GM12873 (cell line): ENCODE data around the gene CYP2J2.

Source experiments
- TF ChIP-seq, protein P1 (sequence below): IDR thresholded peaks from 2 replicates; pipeline ENCODE4 v1.5.1; 2012; ENCODE audit warnings: low read depth, mild to moderate bottlenecking, moderate library complexity, low read length, control low read depth; ENCODE audit not compliant: insufficient read depth; ENCODE audit errors: missing control alignments

The CYP2J2 gene

GRCh38 chr1:59915516-59915915 is 11.1 kb downstream of the CYP2J2 start:
- TF ChIP-seq, protein P1, sequence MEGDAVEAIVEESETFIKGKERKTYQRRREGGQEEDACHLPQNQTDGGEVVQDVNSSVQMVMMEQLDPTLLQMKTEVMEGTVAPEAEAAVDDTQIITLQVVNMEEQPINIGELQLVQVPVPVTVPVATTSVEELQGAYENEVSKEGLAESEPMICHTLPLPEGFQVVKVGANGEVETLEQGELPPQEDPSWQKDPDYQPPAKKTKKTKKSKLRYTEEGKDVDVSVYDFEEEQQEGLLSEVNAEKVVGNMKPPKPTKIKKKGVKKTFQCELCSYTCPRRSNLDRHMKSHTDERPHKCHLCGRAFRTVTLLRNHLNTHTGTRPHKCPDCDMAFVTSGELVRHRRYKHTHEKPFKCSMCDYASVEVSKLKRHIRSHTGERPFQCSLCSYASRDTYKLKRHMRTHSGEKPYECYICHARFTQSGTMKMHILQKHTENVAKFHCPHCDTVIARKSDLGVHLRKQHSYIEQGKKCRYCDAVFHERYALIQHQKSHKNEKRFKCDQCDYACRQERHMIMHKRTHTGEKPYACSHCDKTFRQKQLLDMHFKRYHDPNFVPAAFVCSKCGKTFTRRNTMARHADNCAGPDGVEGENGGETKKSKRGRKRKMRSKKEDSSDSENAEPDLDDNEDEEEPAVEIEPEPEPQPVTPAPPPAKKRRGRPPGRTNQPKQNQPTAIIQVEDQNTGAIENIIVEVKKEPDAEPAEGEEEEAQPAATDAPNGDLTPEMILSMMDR: no peak

- TF ChIP-seq, protein P1: no peak
Measured at GRCh38 chr1:59908682-59909081, 17.9 kb downstream of the CYP2J2 start.

DNA sequence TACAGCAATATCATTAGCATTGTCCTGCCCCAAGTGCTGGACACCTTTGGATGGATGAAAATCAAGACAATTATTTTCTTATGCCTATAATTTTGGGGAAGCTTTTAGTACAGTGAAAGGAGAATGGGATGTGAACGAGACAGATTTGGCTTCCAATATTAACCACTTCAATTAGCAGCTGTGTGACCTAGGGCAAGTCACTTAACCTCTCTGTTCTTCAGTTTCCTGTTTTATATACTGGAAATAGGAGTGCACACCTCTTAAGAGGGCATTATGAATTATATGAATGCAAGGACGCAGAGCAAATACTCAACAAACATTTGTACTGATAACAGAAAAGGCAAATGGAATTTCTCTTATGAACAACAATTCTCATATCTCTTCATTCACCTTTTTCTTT is 18.5 kb downstream of the CYP2J2 start:
- TF ChIP-seq, protein P1: no peak

DNA sequence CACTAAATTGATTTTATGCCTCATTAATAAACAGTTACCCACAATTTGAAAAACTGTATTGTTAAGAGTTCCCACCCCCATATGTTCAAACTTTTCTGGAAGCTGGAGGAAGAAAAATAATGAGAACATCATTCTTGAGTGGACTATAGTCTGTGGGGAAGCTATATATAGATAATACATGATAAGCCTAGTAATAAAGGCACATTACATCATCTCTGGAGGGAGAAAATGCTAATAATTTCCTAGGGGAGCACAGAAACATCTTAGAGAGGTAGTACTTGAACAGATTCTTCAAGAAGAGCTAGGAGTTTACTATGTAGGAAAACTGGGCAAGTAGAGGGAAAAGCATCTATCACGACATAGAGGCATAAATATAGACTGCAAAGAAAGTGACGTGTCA is 19.6 kb downstream of the CYP2J2 start:
- TF ChIP-seq, protein P1: no peak

DNA sequence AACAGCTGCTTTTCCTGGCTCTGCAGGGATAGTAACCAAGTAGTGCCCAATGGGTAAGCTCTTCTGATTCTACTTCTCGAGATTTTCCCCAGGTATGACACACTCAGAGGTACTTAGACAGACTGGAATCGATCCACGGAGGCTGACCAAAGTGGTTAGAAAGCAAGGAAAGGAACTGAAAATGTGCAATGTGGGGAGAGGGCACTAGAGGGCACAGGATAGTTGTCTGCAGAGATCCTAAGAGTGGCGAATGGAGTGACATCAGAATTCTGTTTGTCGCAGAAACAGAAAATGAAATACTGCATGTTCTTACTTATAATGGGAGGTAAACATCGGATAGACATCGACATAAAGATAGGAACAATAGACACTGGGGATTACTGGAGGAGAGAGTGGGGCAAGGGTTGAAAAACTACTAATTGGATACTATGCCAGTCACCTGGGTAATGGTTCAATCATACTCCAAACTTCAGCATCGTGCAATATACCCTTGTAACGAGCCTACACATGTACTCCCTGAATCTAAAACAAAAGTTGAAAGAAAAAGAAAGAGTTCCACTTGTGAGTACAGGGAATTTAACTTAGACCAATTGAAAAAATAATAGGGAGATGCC is 23.3 kb downstream of the CYP2J2 start:
- TF ChIP-seq, protein P1: peak; percentile 60

DNA sequence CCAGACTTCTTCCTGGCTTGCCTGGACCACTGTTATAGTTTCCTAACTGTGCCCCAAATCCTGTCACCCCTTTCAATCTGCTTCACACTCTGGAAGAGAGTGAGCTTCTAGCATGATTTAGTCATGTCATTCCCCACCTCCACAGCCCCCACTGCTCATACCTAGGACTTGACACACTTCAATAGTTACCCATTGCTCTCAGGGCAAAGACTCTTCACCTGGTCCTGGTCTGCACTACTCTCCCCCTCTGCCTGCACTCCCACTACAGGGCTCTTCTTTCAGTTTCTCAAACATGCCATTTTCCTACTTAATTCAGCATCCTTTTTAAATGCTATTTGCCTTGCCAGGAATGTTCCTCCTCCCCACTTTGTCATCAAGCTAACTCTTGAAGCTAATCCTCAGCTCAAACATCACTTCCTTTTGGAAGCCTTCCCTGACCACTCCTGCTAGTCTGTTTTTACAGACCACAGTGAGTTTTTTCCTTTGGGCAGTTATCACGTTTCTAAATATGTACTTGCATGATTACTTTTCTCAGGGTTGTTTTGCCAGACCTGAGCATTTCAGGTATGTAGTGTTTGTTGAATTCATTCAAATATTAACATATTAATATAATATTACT is 24.7 kb downstream of the CYP2J2 start:
- TF ChIP-seq, protein P1: no peak

- TF ChIP-seq, protein P1: no peak
Measured at GRCh38 chr1:59900640-59901039, 25.9 kb downstream of the CYP2J2 start.
